ENCODE data around the gene C4orf36. TPM values are rescaled to one million over a fixed set of nuclear protein-coding genes. Genes with fewer than 3 reads are reported as not detected.

C4orf36 gene
- total and polyA plus RNA-seq, 2 of the 8 experiments (the other 6 are each of a cell fraction or from before 2014, with no cell fraction given), result 1.2 to 1.5 TPM

DNA sequence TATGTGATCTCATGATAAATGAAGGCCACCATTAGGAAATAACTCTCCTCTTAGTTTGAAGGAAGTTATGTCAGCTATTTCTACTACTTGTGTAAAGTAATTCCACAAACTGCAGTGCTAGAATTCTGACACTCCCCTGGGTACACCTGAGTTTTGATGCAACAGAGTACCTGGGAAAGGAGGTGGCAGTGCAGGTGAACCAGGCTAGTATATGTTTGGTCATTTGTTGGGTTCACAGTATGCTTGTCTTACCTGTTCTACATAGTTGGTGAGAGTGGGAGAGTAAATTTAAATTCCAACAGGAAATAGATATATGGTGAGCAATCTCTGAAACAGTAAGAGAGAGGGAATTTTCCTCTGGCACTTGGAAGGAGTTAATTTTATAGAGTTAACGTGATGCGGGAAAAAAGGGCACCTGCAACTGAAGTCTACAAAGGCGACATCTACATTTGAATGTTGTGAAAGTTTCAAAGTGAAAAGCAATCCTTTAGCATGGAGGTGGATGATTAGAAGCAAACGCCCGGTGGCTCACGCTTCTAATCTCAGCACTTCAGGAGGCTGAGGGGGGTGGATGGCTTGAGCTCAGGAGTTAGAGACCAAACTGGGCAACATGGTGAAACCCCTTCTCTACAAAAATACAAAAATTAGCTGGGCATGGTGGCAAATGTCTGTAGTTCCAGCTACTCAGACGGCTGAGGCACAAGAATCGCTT is 34.7 kb downstream of the C4orf36 start:
- Histone ChIP-seq H3K27me3 (replicated peaks in 1 of 4; ENCODE audit: control insufficient read depth in 3 of 4, extremely low read depth in 1 of 4, insufficient read depth in 3 of 4, low read length in 3 of 4) (peaks cover 0 to 16% (median 12%) of the 10 kb centered on the region in 4 experiments; a peak in 5 of 7 replicates), H3K4me3 (ENCODE audit: extremely low read depth in 1 of 4, insufficient read depth in 2 of 4, low read depth in 3 of 4, low read length in 4 of 4) (peak overlapping the region in 1 of 4 experiments; percentile 8; a peak in 1 of 8 replicates)
- TF ChIP-seq POLR2A (IDR thresholded peaks at IDR 0.05; ENCODE audit: control extremely low read depth in 1 of 2, low read depth in 2 of 2, low read length in 2 of 2) (no peak), KDM5A (IDR thresholded peaks at IDR 0.05; ENCODE audit: low read length) (no peak), NANOG (IDR thresholded peaks at IDR 0.05; ENCODE audit: insufficient read depth, low read depth, low read length, poor library complexity, severe bottlenecking) (peak; percentile 61), CHD1 (IDR thresholded peaks at IDR 0.05; ENCODE audit: low read depth, low read length) (no peak), BRCA1 (IDR thresholded peaks at IDR 0.05; ENCODE audit: low read depth, low read length) (no peak), BCL11A (IDR thresholded peaks at IDR 0.05; ENCODE audit: low read depth in 2 of 2, low read length in 2 of 2) (no peak)
- TF ChIP-seq, protein P1, sequence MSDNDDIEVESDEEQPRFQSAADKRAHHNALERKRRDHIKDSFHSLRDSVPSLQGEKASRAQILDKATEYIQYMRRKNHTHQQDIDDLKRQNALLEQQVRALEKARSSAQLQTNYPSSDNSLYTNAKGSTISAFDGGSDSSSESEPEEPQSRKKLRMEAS (IDR thresholded peaks at IDR 0.05), result no peak
- TF ChIP-seq, protein P2, sequence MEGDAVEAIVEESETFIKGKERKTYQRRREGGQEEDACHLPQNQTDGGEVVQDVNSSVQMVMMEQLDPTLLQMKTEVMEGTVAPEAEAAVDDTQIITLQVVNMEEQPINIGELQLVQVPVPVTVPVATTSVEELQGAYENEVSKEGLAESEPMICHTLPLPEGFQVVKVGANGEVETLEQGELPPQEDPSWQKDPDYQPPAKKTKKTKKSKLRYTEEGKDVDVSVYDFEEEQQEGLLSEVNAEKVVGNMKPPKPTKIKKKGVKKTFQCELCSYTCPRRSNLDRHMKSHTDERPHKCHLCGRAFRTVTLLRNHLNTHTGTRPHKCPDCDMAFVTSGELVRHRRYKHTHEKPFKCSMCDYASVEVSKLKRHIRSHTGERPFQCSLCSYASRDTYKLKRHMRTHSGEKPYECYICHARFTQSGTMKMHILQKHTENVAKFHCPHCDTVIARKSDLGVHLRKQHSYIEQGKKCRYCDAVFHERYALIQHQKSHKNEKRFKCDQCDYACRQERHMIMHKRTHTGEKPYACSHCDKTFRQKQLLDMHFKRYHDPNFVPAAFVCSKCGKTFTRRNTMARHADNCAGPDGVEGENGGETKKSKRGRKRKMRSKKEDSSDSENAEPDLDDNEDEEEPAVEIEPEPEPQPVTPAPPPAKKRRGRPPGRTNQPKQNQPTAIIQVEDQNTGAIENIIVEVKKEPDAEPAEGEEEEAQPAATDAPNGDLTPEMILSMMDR (IDR thresholded peaks at IDR 0.05; ENCODE audit: control extremely low read depth in 1 of 3, insufficient read depth in 1 of 3, low read depth in 1 of 3, low read length in 3 of 3), result no peak
- TF ChIP-seq, protein P3, sequence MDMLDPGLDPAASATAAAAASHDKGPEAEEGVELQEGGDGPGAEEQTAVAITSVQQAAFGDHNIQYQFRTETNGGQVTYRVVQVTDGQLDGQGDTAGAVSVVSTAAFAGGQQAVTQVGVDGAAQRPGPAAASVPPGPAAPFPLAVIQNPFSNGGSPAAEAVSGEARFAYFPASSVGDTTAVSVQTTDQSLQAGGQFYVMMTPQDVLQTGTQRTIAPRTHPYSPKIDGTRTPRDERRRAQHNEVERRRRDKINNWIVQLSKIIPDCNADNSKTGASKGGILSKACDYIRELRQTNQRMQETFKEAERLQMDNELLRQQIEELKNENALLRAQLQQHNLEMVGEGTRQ (IDR thresholded peaks at IDR 0.05; ENCODE audit: low read length), result no peak

More for the DNA sequence above, 34.7 kb downstream of the C4orf36 start:
- no peak overlapping the region for H3K23ac ChIP-seq (ENCODE audit: insufficient read length)
- ChIA-PET CTCF (ENCODE audit: partially characterized antibody) (interaction anchor here (1.0 kb wide), 1 partner anchor 66 kb away, joined by 3 read pairs; no protein-coding TSS in a partner anchor), POLR2A (ENCODE audit: partially characterized antibody) (no interaction called here)
- H3K18ac ChIP-seq (ENCODE audit: extremely low read depth, low read length), result no peak overlapping the region
- no peak overlapping the region for H3K14ac ChIP-seq (ENCODE audit: insufficient read length)
- H3K9me3 ChIP-seq (ENCODE audit: insufficient read depth in 2 of 2, low read depth in 1 of 2, low read length in 1 of 2), result no peaks in the 10 kb centered on the region
- no peak overlapping the region for H2BK5ac ChIP-seq (ENCODE audit: low read depth, low read length)
- no peaks in the 10 kb centered on the region for H3K79me2 ChIP-seq (ENCODE audit: control insufficient read depth in 1 of 2, insufficient read depth in 2 of 2, low read length in 2 of 2)
- no peaks in the 10 kb centered on the region for H3K36me3 ChIP-seq (ENCODE audit: control insufficient read depth in 2 of 4, insufficient read depth in 4 of 4, low read length in 3 of 4)
- WGBS, 2 experiments (ENCODE audit: extremely low coverage in 1 of 2, insufficient coverage in 1 of 2, insufficient read length in 1 of 2, insufficient replicate concordance in 2 of 2, low coverage in 1 of 2, low lambda C conversion rate in 2 of 2, missing lambda C conversion rate in 1 of 2), result 9% methylated on average over 8 of the region's 8 CpGs; no CpG with 5 or more reads in 1 of the 2 experiments
- H2AK5ac ChIP-seq (ENCODE audit: low read depth, low read length), result no peak overlapping the region
- peaks cover 0 to 3% (median under 1%) of the 10 kb centered on the region in 4 experiments; a peak in 2 of 7 replicates for H3K4me1 ChIP-seq (replicated peaks in 1 of 4; ENCODE audit: control insufficient read depth in 3 of 4, insufficient read depth in 4 of 4, low read length in 3 of 4)
- no peak overlapping the region for H2AFZ ChIP-seq (ENCODE audit: low read length)
- no peak overlapping the region for H2BK20ac ChIP-seq (ENCODE audit: low read length)
- H3K4me2 ChIP-seq (ENCODE audit: insufficient read depth in 1 of 2, low read depth in 2 of 2, low read length in 2 of 2), result peak overlapping the region; percentile 26 to 55
- no peak overlapping the region for H3K27ac ChIP-seq (ENCODE audit: low read depth, low read length)
- DNase-seq (ENCODE audit: low read depth in 1 of 2, low spot score in 2 of 2), result peak in 1 of 2 experiments; percentile 31
- no peak overlapping the region for H2BK120ac ChIP-seq (replicated peaks; ENCODE audit: low read depth, low read length)
- no peaks in the 10 kb centered on the region for H3K79me1 ChIP-seq (ENCODE audit: low read depth, low read length)
- FAIRE-seq, result peak; percentile 57
- H4K8ac ChIP-seq (ENCODE audit: extremely low read depth, insufficient read depth, low read length), result no peak overlapping the region
- no peak overlapping the region for H3K9ac ChIP-seq (replicated peaks in 1 of 4; ENCODE audit: extremely low read depth in 1 of 4, low read depth in 3 of 4, low read length in 3 of 4)
- H2BK15ac ChIP-seq (ENCODE audit: low read length), result no peak overlapping the region
- H4K20me1 ChIP-seq (replicated peaks in 1 of 2; ENCODE audit: control insufficient read depth in 1 of 2, insufficient read depth in 2 of 2, low read length in 2 of 2), result no peaks in the 10 kb centered on the region
- H4K91ac ChIP-seq (replicated peaks; ENCODE audit: insufficient read length, low read length), result no peak overlapping the region
- H3K4ac ChIP-seq (replicated peaks; ENCODE audit: insufficient read length, low read depth, low read length), result no peak overlapping the region
- no peak overlapping the region for H2BK12ac ChIP-seq (ENCODE audit: low read depth, low read length)
- no peak overlapping the region for H4K5ac ChIP-seq (ENCODE audit: insufficient read length, low read depth, low read length)
- no peaks in the 10 kb centered on the region for H3K23me2 ChIP-seq (ENCODE audit: low read depth, low read length)
- no peak overlapping the region for H3K56ac ChIP-seq (replicated peaks; ENCODE audit: insufficient read length, low read depth, low read length)

Data from H1 (cell line).